IPS-11a (cell line): Measurements from ENCODE around the gene STYK1.

ENCODE experiments used
- H3K4me3 ChIP-seq: one replicate; pipeline ENCODE4 v1.5.1; 2013; ENCODE audit warnings: low read depth, low read length, control low read depth

The STYK1 gene

DNA sequence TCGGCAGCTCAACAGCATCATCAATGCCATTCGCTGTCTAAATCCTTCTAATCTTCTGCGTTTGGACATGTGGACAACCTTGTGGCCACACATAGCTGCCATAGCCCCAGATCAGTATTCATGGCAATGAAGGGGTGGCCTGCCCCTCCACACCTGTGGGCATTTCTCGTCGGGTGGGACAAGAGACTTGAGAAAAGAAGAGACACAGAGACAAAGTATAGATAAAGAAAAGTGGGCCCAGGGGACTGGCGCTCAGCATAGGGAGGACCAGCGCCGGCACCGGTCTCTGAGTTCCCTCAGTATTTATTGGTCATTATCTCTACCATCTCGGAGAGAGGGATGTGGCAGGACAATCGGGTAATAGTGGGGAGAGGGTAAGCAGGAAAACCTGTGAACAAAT is 102.7 kb downstream of the STYK1 start:
- no peak overlapping the region for H3K4me3 ChIP-seq
